Fibroblast of villous mesenchyme (primary cell): Measurements from ENCODE around the gene TLR9. TPM values are rescaled to one million over a fixed set of nuclear protein-coding genes. Genes with fewer than 3 reads are reported as not detected.
A peak's percentile ranks its signal among the peaks of the same experiment; 100 is the strongest.

Experiments
- DNase-seq: peaks from one replicate; pipeline ENCODE4 v3.0.0-alpha.2; 2010; ENCODE audit warnings: low read depth
- H3K4me3 ChIP-seq: 2 replicates; pipeline ENCODE4 v1.5.1; 2011; ENCODE audit warnings: low read depth, mild to moderate bottlenecking, low read length
- CTCF ChIP-seq: IDR thresholded peaks from 2 replicates; pipeline ENCODE4 v1.5.1; 2012; ENCODE audit warnings: low read depth, mild to moderate bottlenecking, low read length; ENCODE audit not compliant: insufficient read depth
- small RNA-seq: library from RNA; depleted of rRNA; stranded (forward); fragments of <200 nt; gene quantifications from one replicate; pipeline ENCODE3, GENCODE V24; 2012
- total RNA-seq: library from RNA; depleted of rRNA; stranded (reverse); fragments of >200 nt; gene quantifications from 2 replicates; pipeline ENCODE4 v1.2.3, GENCODE V29; 2012

The TLR9 gene
- total RNA-seq, 1 donor: not detected

GRCh38 chr3:52173101-52173500, 52.3 kb downstream of the TLR9 start:
- H3K4me3 ChIP-seq: no peak overlapping the region
- no peak for DNase-seq
- TF ChIP-seq CTCF: no peak

GRCh38 chr3:52172262-52172757, 53.1 kb downstream of the TLR9 start:
- no peak overlapping the region for H3K4me3 ChIP-seq
- DNase-seq: no peak
- TF ChIP-seq CTCF: no peak

GRCh38 chr3:52171514-52172261, 53.8 kb downstream of the TLR9 start:
- DNase-seq: peak; percentile 68
- TF ChIP-seq CTCF: peak; percentile 16
- no peak overlapping the region for H3K4me3 ChIP-seq

Small RNA genes lying within 50 kb of the gene (small RNA-seq; reads per million reads assigned to genes)
- 2,019 reads per million, percentile 99 among the genes with 10 or more reads in this experiment for gene MIRLET7G

Other genes with a start within 250 kb of the TLR9 start
- 23.3 and 37.7 TPM in 2 replicates for gene ACY1, start 242.1 kb downstream of the TLR9 start, total RNA-seq
- gene RPL29, start 229.8 kb downstream of the TLR9 start, total RNA-seq: 617 and 759 TPM in 2 replicates
- gene DUSP7, start 169.1 kb downstream of the TLR9 start, total RNA-seq: 20.9 and 21.2 TPM in 2 replicates
- gene POC1A, start 71.2 kb downstream of the TLR9 start, total RNA-seq: 5.6 and 6.1 TPM in 2 replicates
- 42.5 and 52.2 TPM in 2 replicates for gene ALAS1, start 27.5 kb downstream of the TLR9 start, total RNA-seq
- 75.6 and 130 TPM in 2 replicates for gene TWF2, start 13.5 kb upstream of the TLR9 start, total RNA-seq
- 19.0 and 20.3 TPM in 2 replicates for gene PPM1M, start 20.1 kb upstream of the TLR9 start, total RNA-seq
- gene WDR82, start 53.0 kb upstream of the TLR9 start, total RNA-seq: 51.2 and 68.2 TPM in 2 replicates
- 6.9 and 13.5 TPM in 2 replicates for gene GLYCTK, start 62.2 kb upstream of the TLR9 start, total RNA-seq
- gene DNAH1, start 90.7 kb upstream of the TLR9 start, total RNA-seq: 4.7 and 4.8 TPM in 2 replicates
- gene BAP1, start 184.4 kb upstream of the TLR9 start, total RNA-seq: 69.9 and 70.0 TPM in 2 replicates
- 3.5 and 6.1 TPM in 2 replicates for gene PHF7, start 185.0 kb upstream of the TLR9 start, total RNA-seq
- gene SEMA3G, start 219.5 kb upstream of the TLR9 start, total RNA-seq: 0.32 TPM in 1 of 2 replicates, not detected in the other
- gene TNNC1, start 228.4 kb upstream of the TLR9 start, total RNA-seq: 0.64 and 1.3 TPM in 2 replicates
- gene NISCH, start 230.0 kb upstream of the TLR9 start, total RNA-seq: 75.7 and 82.5 TPM in 2 replicates